Activated T-helper 1 cell treated with anti-CD3 and anti-CD28 coated beads, Interleukin-12 subunit alpha, Interleukin-12 subunit beta, Interleukin-2, Interleukin-4 antibody, amounts not matched to agents 30 ng/mL and 10 ng/mL and 1 ng/mL, durations not matched to agents 14 hours and 24 hours and 36 hours (primary cell): Measurements from ENCODE around the gene IRF8. TPM values are rescaled to one million over a fixed set of nuclear protein-coding genes. Genes with fewer than 3 reads are reported as not detected.
"Not testable (repeated sequence)": the region's sequence is repeated elsewhere in the genome, so short reads cannot be mapped to it uniquely, and the experiment has no call there.

Experiments
- DNase-seq: peaks from one replicate; pipeline ENCODE4 v3.0.0; 2021; ENCODE audit warnings: low spot score
- H3K27ac Mint-ChIP-seq: one replicate; pipeline ENCODE4 v1.8.0; 2021; ENCODE audit warnings: mild to moderate bottlenecking, mixed read lengths
- H3K27me3 Mint-ChIP-seq: one replicate; pipeline ENCODE4 v1.8.0; 2022; ENCODE audit warnings: mild to moderate bottlenecking, moderate library complexity, mixed read lengths; ENCODE audit not compliant: insufficient read depth
- H3K36me3 Mint-ChIP-seq: one replicate; pipeline ENCODE4 v1.8.0; 2021; ENCODE audit warnings: low read depth, mixed read lengths
- H3K4me1 Mint-ChIP-seq: one replicate; pipeline ENCODE4 v1.8.0; 2021; ENCODE audit warnings: low read depth, mixed read lengths
- H3K4me3 Mint-ChIP-seq: one replicate; pipeline ENCODE4 v1.8.0; 2021; ENCODE audit warnings: mild to moderate bottlenecking, moderate library complexity, mixed read lengths
- H3K9me3 Mint-ChIP-seq: one replicate; pipeline ENCODE4 v1.8.0; 2021; ENCODE audit warnings: mixed read lengths
- intact Hi-C: fragments of 100-400 bp; cut with micrococcal nuclease; formaldehyde crosslinking; loops from one replicate; pipeline ENCODE4 v1.15.1; 2024
- total RNA-seq: library from RNA; stranded (reverse); gene quantifications from 2 replicates; pipeline ENCODE4 v1.2.3, GENCODE V29; 2022

IRF8 gene
- total RNA-seq, 1 donor from 2014 or later, result 158 TPM

DNA sequence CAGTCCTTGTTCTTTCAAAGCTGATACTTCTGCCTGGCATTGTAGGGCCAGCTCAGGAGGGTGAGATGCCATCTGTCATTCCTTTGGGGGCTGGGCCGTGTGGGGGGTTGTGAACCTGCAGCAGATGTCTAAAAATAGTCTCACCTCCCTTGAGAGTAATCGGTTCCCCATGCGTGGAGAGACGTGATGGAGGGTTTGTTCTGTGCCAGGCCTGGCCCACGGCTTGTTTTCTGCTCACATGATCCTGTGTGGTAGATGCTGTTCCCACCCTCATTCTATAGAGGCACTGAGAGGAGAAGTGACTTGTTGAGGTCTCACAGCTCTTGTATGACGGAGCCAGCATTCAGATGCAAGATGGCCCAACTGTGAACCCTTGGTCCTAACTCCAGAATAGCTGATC, 4.6 kb downstream of the IRF8 start:
- H3K9me3 Mint-ChIP-seq, result no peaks in the 10 kb centered on the region
- no peak for DNase-seq
- intact Hi-C loops, result no loop called here
- peak overlapping the region; percentile 88 for H3K4me3 Mint-ChIP-seq
- peak overlapping the region; percentile 80 for H3K27ac Mint-ChIP-seq
- peaks cover 2% of the 10 kb centered on the region for H3K27me3 Mint-ChIP-seq
- H3K4me1 Mint-ChIP-seq, result peaks cover 74% of the 10 kb centered on the region
- peaks cover 72% of the 10 kb centered on the region for H3K36me3 Mint-ChIP-seq

DNA sequence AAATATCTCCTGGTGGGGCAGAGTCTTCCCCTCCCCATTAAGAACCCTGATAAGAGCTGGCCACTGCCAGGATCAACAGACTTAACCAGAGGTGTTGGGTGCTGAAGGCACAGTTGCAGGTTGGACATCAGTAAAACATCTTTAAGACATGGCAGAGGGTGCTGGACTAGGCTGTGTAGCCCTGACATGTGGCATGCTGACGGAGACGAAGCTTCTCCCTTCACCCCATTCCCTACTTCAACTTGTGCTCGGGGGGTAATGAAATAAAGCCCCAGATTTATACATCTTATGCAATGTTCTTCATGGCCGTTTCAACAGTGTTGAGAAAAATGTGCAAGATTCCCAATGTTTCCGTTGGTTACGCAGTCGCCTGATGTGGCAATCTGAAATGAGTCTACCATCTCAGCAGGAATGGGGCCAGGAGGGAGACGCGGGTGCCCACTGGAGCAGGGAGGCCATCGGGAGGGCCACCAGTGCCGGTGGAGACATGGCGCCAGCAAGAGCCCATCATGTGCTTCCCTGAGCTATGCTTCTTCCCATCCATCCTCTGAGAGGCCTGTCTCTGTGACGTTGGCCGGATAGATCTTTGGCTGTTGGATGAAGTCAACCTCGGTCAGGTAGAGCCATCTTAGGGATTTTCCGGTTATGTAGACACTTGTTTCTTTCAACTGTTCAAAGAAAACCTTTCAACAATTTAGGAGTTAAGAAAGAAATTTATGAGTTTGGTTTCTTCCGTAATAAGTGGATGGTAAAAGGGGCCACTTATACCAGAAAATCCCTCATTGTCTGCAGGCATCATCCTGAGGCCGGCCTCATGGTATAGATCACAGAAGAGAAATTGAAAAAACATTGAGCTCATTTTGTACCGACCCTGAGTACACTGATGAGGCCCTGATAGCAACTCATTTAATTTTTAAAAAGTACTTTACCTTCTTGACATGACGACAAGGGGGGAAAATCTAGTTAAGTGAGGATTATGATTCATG, 6.4 kb downstream of the IRF8 start:
- Mint-ChIP-seq H3K27ac (no peak overlapping the region), H3K36me3 (peaks cover 89% of the 10 kb centered on the region), H3K27me3 (peaks cover 2% of the 10 kb centered on the region), H3K4me3 (peak overlapping the region; percentile 27), H3K4me1 (peaks cover 67% of the 10 kb centered on the region), H3K9me3 (no peaks in the 10 kb centered on the region)
- intact Hi-C loops, result no loop called here
- no peak for DNase-seq

DNA sequence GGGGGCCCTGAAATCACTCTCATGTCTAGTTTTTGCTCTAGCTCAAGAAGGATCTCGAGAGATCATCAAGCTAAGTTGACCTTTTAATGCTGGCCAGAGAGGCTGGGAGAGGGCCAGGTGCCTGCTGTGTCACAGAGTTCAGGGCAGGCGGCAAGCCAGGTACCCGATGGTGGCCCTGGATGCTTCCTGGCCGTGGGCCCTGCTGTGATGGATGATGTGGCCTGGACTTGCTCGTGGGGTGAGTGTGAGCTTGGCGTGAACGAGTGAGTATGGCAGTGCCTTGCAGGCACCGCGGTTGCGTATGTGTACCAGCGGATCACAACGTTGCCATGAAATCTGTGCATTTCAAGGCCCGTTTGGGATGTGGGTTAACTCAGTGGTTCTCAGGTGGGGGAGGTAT, 7.4 kb downstream of the IRF8 start:
- DNase-seq, result no peak
- peaks cover 90% of the 10 kb centered on the region for H3K36me3 Mint-ChIP-seq
- intact Hi-C loops, result no loop called here
- H3K4me1 Mint-ChIP-seq, result peaks cover 58% of the 10 kb centered on the region
- no peak overlapping the region for H3K4me3 Mint-ChIP-seq
- no peak overlapping the region for H3K27ac Mint-ChIP-seq
- peaks cover 2% of the 10 kb centered on the region for H3K27me3 Mint-ChIP-seq
- H3K9me3 Mint-ChIP-seq, result no peaks in the 10 kb centered on the region

DNA sequence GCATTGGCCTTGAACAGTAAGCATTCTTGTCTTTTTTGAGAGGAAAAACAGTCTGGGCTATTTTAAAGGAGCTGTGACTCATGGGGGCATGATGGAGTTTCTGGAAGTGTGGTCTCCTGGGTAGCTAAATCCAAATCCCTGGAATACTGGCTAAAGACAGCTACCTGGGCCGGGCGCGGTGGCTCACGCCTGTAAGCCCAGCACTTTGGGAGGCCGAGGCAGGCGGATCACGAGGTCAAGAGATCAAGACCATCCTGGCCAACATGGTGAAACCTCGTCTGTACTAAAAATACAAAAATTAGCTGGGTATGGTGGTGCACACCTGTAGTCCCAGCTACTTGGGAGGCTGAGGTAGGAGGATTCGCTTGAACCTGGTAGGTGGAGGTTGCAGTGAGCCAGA, 8.3 kb downstream of the IRF8 start:
- H3K9me3 Mint-ChIP-seq, H3K4me3 Mint-ChIP-seq, H3K27ac Mint-ChIP-seq, H3K27me3 Mint-ChIP-seq, DNase-seq, intact Hi-C loops: not testable (repeated sequence)
- peaks cover 90% of the 10 kb centered on the region for H3K36me3 Mint-ChIP-seq
- H3K4me1 Mint-ChIP-seq, result peaks cover 50% of the 10 kb centered on the region

DNA sequence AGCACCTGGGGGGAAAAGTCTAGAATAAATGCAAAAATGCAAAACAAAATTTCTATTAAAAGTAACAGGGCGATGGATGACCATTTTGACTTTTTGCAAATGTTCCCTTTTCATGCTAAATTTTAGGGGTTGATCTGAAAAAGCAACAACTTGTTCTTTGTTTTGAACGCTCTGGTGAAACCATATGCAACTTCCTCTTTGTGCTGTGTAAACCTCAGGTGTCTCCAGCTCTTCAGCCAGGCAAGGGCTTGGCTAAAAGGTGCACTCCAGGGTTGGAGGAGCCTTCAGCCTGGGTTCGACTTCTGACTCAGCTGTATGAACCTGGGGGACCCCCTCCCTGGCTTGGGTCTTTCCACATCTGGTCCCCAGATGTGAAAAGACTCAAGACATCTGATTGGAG, 9.5 kb downstream of the IRF8 start:
- Mint-ChIP-seq H3K4me1 (peaks cover 40% of the 10 kb centered on the region), H3K27ac (no peak overlapping the region), H3K9me3 (no peaks in the 10 kb centered on the region)

DNA sequence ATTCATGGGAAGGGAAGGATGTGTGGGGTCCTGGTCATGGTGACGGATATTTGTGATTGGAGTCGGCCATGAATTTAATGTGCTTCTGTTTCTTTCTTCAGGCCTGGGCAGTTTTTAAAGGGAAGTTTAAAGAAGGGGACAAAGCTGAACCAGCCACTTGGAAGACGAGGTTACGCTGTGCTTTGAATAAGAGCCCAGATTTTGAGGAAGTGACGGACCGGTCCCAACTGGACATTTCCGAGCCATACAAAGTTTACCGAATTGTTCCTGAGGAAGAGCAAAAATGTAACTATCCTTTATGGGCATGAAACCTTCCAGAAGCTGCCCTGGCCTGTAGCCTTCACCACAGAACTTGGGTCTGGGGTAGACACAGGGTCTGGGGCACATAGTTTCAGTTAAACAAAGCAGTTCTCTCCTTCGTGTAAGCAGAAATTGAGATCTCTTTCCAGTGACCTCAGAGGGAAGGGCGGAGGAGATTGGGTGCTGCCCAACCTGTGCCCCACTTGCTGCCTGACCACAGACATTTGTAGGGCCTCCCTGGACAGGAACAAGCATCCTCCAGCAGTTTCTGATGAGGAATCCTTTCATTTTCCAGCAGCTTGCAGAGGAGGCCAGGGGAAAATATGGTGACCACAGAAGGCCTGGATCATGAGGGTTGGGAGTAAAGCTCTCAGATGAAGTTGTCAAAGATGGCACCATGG, 10.1 kb downstream of the IRF8 start:
- Mint-ChIP-seq H3K9me3 (no peaks in the 10 kb centered on the region), H3K36me3 (peaks cover 76% of the 10 kb centered on the region), H3K27me3 (no peaks in the 10 kb centered on the region), H3K4me1 (peaks cover 34% of the 10 kb centered on the region), H3K27ac (no peak overlapping the region), H3K4me3 (no peak overlapping the region)
- intact Hi-C loops, result no loop called here
- no peak for DNase-seq

More for the DNA sequence above, 9.5 kb downstream of the IRF8 start:
- no peak for DNase-seq
- peaks cover 1% of the 10 kb centered on the region for H3K27me3 Mint-ChIP-seq
- intact Hi-C loops, result no loop called here
- peaks cover 82% of the 10 kb centered on the region for H3K36me3 Mint-ChIP-seq
- H3K4me3 Mint-ChIP-seq, result no peak overlapping the region

DNA sequence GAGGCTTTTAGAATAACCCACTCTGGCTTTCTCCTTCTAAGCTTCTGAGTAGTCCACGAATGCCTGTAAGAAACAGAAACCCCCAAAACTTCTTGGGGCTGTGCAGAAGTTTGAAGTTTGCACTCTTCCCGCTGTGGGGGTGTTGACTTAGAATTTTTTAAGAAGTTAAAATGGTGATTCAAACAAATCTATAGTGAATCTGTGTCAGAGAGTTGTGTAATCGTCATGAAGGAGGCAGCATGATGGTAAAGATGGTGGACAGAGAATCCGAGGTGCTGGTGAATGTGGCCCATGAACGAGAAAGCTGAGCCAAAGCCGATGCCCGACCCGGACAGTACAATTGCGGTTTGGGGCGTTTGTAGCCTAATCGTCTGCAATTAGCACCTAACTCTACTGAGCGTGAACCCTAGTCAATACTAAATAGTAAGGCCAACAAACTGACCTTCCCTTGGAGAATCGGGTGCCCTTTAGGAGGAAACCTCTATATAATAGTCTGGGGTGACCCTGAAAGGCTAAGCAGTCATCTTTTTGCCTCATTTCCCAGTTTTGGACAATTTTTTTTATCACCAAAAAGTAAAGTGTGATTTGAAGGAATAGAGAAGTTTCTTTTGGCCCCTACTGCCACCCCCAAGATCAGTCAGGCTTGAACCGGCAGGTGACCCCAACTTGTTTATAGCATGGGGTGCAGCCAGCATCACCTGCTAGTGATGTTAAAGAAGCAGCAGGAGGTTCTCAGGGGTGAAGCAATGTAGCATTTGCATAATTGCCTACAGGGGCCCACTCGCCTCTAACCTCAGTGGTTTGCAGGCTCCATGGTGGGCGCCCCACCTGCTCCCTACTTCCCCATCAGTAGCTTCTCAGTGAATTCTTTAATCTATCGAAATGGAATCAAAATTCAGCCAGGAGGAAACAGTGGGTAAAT, 11.2 kb downstream of the IRF8 start:
- Mint-ChIP-seq H3K4me1 (peaks cover 25% of the 10 kb centered on the region), H3K9me3 (no peaks in the 10 kb centered on the region), H3K27me3 (no peaks in the 10 kb centered on the region), H3K4me3 (no peak overlapping the region), H3K36me3 (peaks cover 71% of the 10 kb centered on the region), H3K27ac (no peak overlapping the region)
- intact Hi-C loops, result no loop called here
- DNase-seq, result no peak

DNA sequence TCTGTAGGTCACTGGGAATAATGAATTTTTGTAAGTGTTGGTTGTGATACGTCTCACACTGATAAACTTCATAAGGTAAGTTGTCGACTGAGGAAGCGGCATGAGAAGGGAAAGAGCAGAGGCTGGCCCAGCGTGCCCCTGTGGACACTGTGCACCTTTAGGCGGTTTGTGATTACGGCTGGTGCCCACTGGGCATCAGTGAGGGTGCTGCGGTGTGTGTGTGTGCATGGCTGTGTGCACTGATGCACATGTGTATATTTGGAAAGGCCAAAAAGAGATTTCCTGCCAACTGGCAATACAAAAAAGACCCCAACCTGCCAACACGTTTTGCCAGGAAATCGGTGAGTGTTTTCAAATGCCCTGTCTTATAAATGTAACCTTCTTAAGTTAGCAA, 11.9 kb downstream of the IRF8 start:
- Mint-ChIP-seq H3K27me3 (no peaks in the 10 kb centered on the region), H3K4me3 (no peak overlapping the region), H3K9me3 (no peaks in the 10 kb centered on the region), H3K36me3 (peaks cover 64% of the 10 kb centered on the region), H3K4me1 (peaks cover 25% of the 10 kb centered on the region), H3K27ac (no peak overlapping the region)
- DNase-seq, result no peak
- intact Hi-C loops, result no loop called here

DNA sequence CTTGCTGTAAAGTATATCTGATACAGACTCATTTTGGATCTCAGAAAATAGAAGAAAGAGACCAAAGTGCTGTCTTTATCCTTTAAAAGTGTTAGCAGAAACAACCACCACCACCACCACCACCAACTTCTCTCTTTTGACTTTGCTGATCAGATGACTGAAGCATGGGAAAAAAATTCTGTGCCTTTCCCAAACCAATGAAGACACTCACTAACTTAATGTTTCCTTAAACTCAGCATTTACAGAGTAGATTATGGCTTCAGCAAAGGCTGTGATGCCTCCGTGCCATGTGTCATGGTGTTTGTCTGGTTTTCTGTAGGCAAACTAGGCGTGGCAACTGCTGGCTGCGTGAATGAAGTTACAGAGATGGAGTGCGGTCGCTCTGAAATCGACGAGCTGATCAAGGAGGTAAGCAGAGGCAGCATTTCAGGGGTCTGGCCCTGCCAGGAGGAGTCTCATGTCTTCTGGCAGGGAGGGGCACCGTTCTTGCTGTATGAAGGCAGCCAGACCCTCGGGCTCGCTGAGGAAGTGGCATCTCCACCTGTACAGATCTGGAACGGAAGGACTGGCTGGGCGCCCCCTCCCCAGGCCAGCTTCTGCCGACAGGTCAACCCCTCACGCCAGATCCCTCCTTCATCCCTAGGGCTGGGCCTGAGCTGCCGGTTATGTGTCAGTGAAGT, 12.4 kb downstream of the IRF8 start:
- H3K27me3 Mint-ChIP-seq, result no peaks in the 10 kb centered on the region
- no peak for DNase-seq
- H3K36me3 Mint-ChIP-seq, result peaks cover 59% of the 10 kb centered on the region
- H3K27ac Mint-ChIP-seq, result no peak overlapping the region
- no peaks in the 10 kb centered on the region for H3K9me3 Mint-ChIP-seq
- H3K4me3 Mint-ChIP-seq, result no peak overlapping the region
- peaks cover 22% of the 10 kb centered on the region for H3K4me1 Mint-ChIP-seq
- intact Hi-C loops, result no loop called here

DNA sequence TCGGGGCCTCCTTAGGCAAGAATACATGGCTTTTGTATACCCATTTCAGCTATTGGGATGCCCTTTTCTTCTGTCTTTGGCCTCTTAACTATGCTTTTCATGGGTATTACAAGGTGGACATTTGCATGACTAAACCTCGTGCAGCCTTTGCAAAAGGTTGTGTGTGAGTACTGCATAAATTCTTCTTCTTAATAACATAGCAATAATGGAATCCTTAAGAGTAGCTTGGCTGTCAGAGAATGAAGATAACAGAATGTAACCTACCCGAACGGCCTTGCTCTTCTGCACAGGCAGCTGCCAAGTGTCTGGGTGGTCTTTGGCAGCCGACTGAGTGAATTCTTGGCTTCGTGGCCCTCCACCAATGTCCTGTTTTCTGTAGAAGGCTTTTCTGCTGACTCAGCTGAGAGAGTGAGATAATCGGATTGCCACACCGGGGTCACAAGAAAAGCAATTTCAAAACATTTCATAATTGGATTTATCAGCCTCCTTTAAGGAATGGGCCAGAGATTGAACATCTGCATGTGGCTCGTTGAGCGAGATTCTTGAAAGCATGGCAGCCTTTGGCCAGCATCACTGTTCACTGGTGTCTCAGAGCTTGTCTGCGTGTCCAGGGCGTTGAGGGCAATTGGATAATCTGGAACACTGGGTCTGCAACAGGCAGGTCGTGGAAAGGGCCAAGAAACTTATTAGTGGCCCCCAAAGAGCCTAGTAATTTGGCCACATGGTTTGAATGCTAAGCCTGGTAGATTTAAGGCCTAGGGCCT, 13.4 kb downstream of the IRF8 start:
- intact Hi-C loops, result no loop called here
- H3K4me3 Mint-ChIP-seq, result no peak overlapping the region
- H3K27me3 Mint-ChIP-seq, result peaks cover 2% of the 10 kb centered on the region
- H3K4me1 Mint-ChIP-seq, result peaks cover 15% of the 10 kb centered on the region
- DNase-seq, result no peak
- no peaks in the 10 kb centered on the region for H3K9me3 Mint-ChIP-seq
- H3K27ac Mint-ChIP-seq, result no peak overlapping the region
- H3K36me3 Mint-ChIP-seq, result peaks cover 54% of the 10 kb centered on the region

DNA sequence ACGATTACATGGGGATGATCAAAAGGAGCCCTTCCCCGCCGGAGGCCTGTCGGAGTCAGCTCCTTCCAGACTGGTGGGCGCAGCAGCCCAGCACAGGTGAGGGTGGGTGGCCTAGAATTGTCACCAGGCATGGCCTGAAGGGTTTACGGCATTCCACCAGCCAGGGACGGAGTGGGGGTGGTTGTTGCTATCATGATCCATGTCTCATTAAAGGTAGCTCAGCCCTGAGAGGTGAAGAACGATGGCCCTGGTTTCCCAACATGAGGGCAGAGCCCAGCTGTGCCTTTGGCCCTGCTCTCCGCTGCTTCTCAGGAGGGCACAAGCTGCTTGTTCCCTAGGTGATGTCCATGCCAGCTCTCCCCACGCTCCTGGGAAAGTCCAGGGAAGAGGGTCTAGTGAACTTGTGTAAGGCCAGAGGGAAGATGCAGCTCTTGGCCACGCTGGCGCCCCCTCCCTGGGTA, 14.2 kb downstream of the IRF8 start:
- Mint-ChIP-seq H3K4me3 (no peak overlapping the region), H3K4me1 (peaks cover 20% of the 10 kb centered on the region), H3K36me3 (peaks cover 59% of the 10 kb centered on the region), H3K27me3 (peaks cover 2% of the 10 kb centered on the region), H3K9me3 (no peaks in the 10 kb centered on the region), H3K27ac (no peak overlapping the region)
- no peak for DNase-seq
- intact Hi-C loops, result no loop called here
